ENCODE data around the gene ZFC3H1.

ZFC3H1 gene

DNA sequence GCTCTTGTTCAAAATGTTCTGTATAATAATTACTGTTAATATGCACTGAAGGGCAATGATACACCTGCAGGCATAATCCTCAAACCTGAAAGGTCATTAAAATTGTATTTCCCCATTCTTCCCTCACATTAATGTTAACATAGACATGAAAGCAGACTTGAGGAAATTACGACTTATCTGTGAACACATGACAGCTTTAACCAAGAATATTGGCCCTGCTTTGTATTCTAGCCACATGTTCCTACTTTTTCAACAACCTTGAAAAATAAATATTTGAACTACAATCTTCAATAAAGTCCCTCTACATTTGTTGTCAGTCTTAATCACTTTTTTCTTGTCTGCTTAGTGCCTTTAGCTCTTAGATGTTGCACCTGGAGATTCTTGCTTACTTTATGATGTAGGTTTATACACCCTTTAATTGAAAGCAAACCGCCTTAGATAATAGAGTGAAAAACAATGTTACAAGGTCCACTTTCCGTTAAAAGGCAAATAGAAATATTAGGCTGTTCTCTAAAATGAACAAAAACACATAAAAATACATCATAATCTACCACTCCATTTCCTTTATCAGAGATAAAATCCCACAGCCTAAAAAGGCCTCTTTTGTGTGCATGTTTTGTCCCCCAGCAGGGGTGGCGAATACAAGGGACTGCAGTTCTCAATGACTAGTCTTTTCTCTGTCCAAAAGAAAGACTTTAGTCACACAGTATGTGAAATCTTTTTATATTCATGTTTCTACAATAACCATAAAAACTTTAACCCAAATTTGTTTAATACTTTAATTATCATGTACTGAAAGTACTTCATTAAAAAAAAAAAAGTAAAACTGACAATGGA lies 55.9 kb downstream of the ZFC3H1 start:
- no peak for DNase-seq (ENCODE audit: low read depth)
- TF ChIP-seq, protein P1, sequence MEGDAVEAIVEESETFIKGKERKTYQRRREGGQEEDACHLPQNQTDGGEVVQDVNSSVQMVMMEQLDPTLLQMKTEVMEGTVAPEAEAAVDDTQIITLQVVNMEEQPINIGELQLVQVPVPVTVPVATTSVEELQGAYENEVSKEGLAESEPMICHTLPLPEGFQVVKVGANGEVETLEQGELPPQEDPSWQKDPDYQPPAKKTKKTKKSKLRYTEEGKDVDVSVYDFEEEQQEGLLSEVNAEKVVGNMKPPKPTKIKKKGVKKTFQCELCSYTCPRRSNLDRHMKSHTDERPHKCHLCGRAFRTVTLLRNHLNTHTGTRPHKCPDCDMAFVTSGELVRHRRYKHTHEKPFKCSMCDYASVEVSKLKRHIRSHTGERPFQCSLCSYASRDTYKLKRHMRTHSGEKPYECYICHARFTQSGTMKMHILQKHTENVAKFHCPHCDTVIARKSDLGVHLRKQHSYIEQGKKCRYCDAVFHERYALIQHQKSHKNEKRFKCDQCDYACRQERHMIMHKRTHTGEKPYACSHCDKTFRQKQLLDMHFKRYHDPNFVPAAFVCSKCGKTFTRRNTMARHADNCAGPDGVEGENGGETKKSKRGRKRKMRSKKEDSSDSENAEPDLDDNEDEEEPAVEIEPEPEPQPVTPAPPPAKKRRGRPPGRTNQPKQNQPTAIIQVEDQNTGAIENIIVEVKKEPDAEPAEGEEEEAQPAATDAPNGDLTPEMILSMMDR (conservative IDR thresholded peaks at IDR 0.05; ENCODE audit: low read depth, low read length): no peak
- H3K4me3 ChIP-seq (ENCODE audit: low read length): no peak overlapping the region

DNA sequence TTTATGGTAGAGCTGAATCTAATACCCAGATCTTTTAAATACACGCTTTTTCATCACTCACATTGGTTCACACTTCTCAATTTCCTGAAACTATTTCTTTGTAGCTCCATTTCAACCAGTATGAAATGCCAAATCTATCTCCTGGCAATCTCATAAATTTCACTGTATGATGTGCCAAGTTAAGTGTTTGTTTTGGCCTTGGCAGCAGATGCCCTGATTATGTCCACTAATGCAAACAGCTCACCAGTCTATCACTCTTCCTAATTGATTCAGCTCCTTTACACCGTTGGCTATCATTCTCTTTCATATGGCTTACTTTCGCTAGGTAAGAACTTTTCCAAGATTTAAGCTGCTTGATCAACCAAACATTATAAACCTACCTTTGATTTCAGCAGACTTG lies 58.6 kb downstream of the ZFC3H1 start:
- no peak for DNase-seq (ENCODE audit: low read depth)
- TF ChIP-seq, protein P1 (conservative IDR thresholded peaks at IDR 0.05; ENCODE audit: low read depth, low read length): no peak
- no peak overlapping the region for H3K4me3 ChIP-seq (ENCODE audit: low read length)

DNA sequence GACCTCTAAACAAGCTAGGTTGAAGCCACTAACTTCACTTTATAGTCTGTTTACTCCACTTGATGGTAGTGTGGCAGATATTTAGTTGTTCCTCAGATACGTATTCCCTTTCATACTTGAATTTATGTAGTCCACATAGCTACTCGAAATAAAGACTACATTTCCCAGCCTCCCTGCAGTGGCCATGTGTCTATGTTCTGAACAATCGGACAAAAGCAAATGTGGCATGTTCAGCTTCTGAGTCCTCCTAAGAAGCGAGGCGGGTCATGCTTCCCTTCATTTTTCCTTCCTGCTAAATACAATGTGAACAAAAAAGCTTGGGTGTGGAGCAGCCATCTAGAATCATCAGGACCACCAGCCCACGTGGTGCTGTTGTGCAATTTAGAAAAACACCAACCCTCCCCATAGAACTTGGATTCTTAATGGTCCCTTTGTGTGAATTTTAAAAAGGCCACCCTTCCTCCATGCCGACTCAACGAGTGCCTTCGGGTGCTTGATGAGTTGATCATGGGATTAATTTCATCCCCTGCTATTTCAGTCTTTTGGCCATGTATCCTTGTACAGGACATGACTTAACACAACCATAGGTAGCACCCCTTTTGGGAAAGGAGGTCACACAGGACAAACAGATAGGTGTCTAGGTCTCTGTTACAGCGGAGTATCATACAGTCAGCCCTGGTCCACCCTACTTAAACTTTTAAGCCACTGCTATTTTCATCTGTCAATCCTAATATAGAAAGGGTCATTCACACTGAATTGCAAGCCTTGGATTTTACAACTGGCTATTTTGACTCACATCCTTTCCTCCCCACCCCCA lies 60.7 kb downstream of the ZFC3H1 start:
- DNase-seq (ENCODE audit: low read depth): no peak
- no peak overlapping the region for H3K4me3 ChIP-seq (ENCODE audit: low read length)
- TF ChIP-seq, protein P1 (conservative IDR thresholded peaks at IDR 0.05; ENCODE audit: low read depth, low read length): no peak

DNA sequence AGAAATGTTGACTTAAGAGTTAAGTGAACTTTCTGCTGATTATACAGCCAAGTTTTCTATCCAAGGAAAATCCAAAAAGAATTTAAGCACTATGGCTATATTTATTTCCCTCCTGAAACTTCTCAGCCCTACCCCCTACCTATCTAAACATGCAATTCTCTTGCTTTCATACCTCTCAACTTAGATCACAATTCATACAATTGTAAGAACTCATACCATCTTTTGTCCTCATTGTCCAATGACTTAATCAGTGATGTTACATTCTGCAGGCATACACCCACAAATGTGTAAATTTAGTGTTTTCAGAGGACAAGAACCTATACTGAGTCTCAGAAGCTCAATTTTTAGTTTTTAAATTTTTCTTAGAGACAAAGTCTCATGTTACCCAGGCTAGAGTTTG lies 62.1 kb downstream of the ZFC3H1 start:
- H3K4me3 ChIP-seq (ENCODE audit: low read length): no peak overlapping the region
- DNase-seq (ENCODE audit: low read depth): no peak

DNA sequence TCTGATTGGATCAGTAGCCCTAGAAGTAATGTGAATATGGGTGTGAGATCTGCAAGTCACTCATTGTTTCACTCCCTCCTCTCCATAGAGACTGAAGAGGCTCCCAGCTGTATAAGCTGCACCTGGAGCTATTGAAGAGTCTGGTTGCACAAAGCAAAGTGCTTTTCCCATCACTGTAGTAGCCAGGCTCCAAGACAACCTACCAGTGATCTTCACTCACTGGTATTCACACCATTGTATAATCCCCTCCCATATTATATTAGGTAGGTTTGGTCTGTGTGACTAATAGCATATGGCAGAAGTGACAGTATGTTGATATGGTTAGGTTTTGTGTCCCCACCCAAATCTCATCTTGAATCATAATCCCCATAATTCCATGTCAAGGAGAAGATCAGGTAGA lies 64.4 kb downstream of the ZFC3H1 start:
- DNase-seq (ENCODE audit: low read depth): no peak
- TF ChIP-seq, protein P1 (conservative IDR thresholded peaks at IDR 0.05; ENCODE audit: low read depth, low read length): no peak
- H3K4me3 ChIP-seq (ENCODE audit: low read length): no peak overlapping the region

More for the DNA sequence above, 62.1 kb downstream of the ZFC3H1 start:
- TF ChIP-seq, protein P1 (conservative IDR thresholded peaks at IDR 0.05; ENCODE audit: low read depth, low read length): no peak

DNA sequence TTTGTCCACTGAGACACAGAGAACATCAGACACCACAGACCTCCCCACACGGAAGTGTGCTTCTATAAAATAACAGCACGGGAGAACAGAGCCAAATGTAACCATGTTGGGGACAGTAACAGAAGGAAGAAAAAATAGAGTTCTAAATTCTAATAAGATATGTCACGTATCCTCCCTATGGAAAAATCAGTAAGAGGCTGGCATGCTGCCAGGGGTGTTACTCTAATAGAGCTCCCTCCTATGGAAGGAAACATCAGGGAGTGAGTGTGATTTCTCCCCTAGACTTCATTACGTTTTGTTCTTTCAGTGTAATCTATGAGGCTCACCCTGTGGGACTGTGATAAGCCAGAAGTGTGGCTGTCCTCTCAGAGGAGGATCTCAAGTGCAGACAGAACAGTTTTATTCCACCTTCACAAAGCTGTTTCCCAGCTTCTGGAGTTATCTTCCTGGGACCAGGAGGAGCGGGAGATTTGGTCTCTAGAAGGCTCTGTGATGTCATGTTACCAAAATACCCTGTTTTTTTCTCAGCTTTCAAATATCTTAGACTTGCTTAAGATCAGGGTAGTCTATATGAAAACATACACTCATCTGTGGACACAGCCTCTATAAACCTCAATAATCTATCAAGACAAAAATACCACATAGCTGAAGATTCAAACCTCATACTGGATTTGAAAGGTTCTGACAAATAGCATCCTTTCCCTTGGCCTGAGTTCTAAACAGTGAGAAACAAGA lies 69.3 kb downstream of the ZFC3H1 start:
- TF ChIP-seq, protein P1 (conservative IDR thresholded peaks at IDR 0.05; ENCODE audit: low read depth, low read length): no peak
- no peak overlapping the region for H3K4me3 ChIP-seq (ENCODE audit: low read length)
- DNase-seq (ENCODE audit: low read depth): no peak
